Umbilical cord (tissue), 2 donors: ENCODE results near the gene AP2S1. TPM values are rescaled to one million over a fixed set of nuclear protein-coding genes. Genes with fewer than 3 reads are reported as not detected.
"Not testable (repeated sequence)": the region's sequence is repeated elsewhere in the genome, so short reads cannot be mapped to it uniquely, and the experiment has no call there.

Source experiments
- DNase-seq: peaks from one replicate; pipeline ENCODE4 v3.0.0-alpha.2; 2015; ENCODE audit warnings: low spot score
- total RNA-seq: library from RNA; depleted of rRNA; stranded (reverse); fragments of >200 nt; gene quantifications from one replicate; pipeline ENCODE4 v1.2.3, GENCODE V29; 2014; ENCODE audit warnings: low replicate concordance; ENCODE audit not compliant: insufficient read depth

AP2S1 gene
- total RNA-seq, 1 donor from 2014 or later: 159 TPM

DNA sequence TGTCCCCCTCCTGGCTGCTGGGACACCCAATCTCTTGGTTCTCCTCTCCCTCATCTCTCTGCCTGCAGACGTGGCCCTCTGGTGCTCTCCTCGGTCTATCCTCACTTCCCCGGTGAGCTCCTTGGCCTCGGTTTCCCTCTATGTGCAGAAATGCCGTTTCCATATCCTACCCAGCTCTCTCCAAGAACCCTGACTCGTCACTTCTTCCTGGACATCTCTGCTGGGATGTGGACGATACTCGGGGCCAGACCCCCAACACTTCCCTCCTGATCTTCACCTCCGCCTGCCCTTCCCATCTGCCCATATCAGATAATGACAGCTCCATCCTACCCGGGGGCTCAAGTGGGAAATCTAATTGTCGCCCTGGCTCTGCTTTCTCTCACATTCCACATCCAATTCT lies 7.9 kb downstream of the AP2S1 start:
- no peak for DNase-seq

DNA sequence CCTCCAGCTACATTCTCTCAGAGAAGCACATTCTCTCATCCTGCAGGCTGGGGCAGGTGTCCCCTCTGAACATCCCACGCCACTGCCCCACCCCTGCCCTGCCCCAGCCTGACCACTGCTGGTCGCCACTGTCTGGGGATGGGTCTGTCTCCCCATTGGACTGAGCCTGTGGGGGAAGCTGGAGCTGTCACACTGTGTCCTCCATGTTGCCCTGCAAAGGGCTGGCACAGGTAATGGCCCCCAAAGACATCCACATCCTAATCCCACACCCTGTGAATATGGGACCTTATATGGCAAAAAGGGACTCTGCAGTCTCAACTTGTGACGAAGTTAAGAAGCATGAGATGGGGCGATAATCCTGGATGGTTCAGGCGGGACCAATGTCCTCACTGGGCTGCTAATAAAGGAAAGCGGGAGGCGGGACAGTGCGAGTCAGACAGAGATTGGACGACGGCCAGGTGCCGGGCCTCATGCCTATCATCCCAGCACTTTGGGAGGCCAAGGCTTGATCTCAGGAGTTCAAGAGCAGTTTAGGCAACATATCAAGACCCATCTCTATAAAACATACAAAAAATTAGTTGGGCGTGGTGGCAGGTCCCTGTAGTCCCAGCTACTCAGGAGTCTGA lies 9.1 kb downstream of the AP2S1 start:
- peak; percentile 78 for DNase-seq

DNA sequence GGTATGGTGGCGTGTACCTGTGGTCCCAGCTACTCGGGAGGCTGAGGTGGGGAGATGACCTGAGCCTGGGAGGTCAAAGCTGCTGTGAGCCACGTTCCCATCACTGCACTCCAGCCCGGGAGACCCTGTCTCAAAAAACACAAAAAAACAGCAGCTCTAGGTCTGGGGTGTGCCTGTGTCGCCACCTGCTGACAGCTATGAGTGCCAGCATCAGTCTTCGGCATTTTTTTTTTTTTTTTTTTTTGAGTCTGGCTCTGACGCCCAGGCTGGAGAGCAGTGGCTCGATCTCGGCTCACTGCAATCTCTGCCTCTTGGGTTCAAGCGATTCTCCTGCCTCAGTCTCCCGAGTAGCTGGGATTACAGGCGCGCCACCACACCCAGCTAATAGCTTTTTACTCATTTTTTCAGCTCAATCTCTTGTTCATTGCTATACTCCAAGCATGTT lies 10.1 kb downstream of the AP2S1 start:
- peak; percentile 83 for DNase-seq

DNA sequence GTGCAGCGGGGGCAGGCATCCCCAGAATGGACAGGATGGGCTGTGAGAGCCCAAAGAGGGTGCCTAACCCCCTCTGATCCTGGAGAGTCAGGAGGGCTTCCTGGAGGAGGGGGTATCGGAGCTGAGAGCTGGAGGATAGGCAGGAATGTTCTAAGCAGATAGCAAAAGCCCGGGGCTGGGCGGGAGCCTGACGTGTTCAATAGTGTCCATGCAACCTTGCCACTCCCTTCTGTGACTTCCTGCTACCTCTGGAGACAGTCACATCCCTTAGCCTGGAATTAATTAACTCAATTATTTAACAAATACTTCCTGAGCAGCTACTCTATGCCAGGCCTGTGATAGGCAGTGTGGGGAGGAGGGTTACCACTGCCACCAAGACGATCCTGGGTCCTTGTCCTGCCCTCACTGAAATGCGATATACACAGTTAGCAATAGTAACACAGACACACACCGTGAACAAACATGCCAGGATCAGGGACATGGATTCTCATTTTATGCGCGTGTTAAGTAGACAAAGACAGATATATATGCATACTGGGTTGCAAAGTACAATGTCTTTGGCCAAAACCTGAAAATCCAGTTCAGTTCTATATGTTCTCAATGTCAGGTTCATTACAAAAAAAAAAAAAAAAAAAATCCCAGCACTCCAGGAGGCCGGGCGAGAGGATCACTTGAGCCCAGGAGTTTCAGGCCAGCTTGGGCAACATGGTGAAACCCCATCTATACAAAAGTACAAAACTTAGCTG lies 10.7 kb downstream of the AP2S1 start:
- DNase-seq: no peak

DNA sequence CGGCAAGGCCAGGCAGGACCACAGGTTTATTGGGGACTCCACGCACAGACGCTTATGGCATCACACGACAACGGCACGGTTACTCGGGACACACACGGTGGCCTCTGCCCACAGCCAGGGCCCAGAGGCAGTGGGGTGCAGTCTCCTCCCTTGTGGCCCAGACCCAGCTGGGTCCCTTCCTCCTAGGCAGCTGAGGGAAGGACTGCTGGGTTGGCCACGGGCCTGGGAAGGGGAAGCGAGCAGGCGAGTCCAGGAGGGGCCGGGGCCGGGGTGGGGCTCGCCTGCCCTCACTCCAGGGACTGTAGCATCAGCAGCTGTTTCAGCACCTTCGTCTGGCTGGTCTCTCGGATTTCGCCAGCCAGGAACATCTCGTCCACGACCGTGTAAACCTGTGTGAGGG lies 12.5 kb downstream of the AP2S1 start:
- no peak for DNase-seq

DNA sequence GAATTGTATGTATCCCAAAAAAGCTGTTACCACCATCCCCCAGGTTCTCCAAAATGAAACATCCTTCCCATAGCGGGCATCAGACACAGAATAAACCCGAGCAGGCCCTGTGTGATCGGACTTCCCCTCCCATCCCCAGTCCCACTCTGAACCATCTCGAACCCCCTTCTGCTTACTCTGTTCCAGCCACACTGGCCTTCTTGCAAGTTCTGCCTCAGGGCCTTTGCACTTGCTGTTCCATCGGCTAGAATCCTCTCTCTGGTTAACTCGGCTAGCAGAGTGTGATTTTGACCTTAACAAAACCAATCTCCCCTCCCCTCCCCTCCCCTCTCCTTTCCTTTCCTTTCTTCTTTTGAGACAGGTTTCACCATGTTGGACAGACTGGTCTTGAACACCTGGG lies 15.7 kb downstream of the AP2S1 start:
- no peak for DNase-seq

DNA sequence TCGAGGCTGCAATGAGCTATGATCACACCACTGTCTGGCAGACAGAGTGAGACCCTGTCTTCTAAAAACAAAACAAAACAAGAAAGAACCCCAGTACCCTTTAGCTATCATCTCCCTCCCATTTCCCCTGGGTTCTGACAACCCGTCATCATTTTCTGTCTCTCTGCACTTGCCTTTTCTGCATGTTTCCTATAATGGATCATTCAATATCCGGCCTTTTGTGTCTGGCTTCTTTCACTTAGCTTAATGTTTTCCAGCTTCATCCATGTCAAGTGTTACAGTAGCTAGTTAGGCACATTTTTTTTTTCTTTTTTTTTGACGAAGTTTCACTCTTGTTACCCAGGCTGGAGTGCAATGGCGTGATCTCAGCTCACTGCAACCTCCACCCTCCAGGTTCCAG lies 16.5 kb downstream of the AP2S1 start:
- no peak for DNase-seq

DNA sequence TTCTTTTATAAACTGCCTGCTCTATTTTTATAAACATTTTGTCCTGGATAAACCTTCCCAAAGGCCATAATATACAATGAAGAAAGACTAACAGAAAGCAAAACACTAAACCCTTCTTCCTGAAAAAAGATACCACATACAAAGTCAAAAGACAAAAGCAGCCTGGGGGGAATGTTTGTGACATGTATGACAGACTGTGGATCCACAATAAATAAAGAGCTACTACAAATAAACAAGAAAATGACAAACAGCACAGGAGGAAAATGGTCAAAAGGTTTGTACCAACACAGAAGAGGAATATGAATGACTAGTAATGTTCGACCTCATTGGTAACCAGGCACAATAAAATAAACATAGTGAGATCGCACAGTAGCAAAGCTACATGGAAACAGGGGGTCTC lies 19.8 kb downstream of the AP2S1 start:
- no peak for DNase-seq

DNA sequence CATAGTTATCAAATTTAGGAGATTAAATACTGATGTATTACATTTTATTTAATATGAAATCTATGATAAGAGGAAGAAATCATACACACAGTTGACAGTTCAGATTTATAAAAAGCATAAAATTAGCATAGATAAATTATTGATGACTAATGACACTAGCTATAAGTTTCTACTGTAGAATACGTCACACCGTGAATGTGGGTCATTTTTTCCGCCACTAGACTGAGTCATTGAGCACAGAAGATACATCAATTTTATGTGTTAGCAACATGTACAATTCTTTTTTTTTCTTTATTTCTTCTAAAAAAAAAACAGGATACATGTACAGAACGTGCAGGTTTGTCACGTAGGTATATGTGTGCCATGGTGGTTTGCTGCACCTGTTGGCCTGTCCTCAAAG lies 22.2 kb downstream of the AP2S1 start:
- no peak for DNase-seq

DNA sequence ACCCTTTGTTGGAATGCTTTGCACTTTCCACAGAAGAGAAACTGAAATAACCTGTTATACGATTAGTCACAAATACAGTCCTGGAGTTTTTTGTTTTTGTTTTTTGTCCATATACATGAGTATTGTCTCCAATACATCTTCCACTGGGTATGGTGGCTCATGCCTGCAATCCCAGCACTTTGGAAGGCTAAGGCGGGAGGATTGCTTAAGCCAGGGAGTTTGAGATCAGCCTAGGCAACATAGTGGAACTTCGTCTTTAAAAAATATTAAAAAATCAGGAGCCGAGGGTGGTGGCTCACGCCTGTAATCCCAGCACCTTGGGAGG lies 25.0 kb downstream of the AP2S1 start:
- DNase-seq: no peak

DNA sequence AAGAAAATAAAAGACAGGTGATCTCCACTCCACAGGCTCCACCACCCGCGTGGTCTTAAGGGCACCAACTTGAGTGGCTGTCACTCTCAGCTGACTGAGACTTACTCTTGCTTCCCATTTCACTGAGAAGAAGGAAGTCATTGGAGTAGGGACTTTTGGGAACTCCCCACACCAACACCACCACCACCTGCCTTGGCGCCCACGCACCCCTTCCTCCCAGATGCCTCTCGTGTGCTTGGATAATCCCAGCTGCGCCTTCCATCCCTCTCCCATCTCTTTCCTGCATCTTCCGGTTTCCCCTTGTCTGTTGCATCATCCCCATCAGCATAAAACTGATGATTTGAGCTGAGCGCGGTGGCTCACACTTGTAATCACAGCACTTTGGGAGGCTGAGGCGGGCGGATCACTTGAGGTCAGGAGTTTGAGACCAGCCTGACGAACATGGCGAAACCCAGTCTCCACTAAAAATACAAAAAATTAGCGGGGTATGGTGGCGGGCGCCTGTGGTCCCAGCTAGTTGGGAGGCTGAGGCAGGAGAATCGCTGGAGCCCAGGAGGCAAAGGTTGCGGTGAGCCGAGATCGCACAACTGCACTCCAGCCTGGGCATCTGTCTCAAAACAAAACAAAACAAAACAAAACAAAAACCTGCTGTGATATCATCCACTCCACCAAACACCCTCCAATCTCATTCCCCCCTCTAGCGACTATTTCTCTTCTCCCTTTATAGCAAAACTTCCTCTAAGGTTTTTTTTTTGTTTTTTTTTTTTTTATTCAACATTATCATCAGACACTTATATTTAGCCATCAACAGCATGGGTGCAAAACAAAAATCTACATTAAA lies 25.5 kb downstream of the AP2S1 start:
- DNase-seq: no peak

DNA sequence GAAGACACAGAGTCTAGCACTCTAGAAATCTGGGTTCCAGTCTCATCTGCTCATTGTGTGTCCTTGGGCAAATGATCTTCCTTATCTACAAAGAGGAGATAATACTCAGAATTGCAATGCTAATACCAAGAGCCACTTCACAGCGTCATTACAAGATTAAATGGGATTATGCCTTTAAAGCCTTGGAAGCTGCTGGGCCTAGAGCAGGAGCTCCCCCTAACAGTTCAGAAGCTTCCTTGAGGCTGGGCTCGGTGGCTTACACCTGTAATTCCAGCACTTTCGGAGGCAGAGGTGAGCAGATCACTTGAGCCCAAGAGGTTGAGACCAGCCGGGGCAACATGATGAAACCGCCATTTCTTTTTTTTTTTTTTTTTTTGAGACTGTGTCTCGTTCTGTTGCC lies 27.6 kb downstream of the AP2S1 start:
- no peak for DNase-seq

DNA sequence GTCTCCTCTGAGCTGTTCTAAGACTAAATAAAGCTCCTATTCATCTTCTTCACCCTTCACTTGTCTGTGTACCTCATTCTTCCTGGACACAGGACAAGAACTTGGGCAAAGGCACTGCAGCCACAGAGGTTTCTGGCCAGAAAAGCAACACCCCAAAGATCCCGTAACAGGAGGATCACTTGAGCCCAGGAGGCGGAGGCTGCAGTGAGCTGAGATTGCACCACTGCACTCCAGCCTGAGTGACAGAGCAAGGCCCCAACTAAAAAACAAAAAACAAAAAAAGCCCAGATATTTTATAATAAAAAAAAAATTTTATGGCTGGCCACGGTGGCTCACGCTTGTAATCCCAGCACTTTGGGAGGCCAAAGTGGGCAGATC lies 28.2 kb downstream of the AP2S1 start:
- DNase-seq: not testable (repeated sequence)

DNA sequence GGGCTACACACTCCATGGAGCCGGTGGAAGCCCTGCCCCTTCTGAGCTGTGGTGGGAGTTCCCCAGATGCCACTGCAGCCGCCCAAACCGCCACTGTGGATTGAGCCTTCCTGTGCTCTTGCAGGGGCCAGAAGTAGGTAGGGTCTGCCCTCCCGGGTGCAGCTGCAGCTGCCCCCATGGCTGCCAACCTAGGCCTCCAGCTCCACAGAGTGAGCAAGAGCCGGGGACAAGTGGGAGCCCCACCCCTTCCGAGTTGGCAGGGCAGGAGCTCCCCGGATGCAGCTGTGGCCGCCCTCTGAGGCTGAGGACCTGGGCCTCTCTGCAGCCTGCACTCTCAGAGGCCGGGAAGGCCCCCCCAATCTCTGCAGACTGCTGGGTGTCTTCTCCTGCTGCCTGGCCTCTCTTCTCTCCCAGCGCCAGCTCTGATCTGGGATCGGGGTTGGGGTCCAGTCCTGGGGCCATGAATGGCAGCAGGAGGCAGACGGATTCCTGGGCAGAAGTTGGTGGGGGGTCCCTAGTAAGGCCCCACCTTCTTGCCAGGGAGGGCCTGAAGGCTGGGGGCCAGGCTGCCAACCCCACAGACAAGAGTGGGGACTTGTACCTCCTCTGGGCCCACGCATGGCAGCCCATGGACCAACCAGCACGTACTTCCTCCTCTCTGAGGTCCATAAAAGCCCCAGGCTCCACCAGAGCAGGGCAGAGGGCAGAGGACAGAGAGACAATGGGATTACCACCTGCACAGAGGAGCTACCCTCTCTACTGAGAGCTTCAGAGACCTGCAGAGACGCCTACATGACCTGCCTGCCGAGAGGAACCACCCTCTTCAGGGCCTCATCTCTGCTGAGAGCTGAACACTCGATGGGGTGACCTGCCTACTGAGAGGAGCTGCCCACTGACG lies 28.9 kb downstream of the AP2S1 start:
- DNase-seq: peak; percentile 59

DNA sequence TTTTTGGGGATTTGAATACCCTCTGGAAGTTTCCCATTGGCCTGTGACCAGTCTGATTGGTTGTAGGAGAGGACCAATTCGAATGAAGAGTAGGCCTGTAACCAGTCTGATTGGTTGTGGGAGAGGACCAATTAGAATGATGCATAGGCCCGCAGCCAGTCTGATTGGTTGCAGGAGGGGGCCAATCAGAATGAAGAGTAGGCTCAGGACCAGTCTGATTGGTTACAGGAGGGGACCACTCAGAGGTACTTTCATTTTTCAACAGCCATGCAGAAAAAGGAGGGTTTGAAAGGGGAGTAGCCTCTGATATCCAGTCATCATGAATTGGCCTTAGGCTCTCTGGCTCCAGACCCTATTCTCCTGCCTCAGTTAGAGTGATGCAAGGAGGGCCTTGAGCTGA lies 31.8 kb downstream of the AP2S1 start:
- no peak for DNase-seq

DNA sequence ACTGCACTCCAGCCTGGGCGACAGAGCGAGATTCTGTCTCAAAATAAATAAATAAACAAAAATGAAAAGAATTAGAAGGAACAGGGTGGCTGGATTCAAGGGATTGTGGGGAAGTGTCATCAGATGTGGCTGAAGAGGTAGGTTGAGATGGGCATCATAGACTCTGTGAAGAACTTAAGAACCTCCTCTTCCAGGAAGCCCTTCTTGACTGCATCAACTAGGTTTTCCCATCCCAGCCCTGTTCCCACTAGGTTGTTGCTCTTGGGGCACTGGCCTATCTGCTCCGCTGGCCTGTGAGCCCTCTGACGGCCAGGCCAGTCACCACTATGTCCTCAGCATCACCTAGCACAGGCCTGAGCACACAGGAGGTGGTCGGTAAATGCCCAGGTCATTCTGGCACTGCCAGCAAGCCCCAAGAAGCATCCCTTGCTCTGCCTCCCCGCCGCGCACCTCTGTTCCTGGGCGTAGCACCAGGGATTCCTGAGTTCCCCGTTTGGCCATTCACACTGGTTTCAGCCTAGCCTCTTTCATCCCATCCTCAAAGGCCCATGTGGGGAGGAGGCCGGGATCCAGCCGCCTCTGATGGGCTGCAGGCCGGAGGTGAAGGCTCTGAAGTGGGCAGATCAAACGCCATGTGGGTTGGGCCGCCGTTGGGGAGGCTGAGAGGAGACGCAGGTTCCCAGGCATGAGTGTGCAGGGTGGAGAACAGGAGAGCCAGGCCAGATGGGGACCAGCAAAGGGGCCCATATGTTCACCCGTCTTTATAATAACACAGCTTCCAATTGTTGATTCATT lies 34.6 kb downstream of the AP2S1 start:
- no peak for DNase-seq

DNA sequence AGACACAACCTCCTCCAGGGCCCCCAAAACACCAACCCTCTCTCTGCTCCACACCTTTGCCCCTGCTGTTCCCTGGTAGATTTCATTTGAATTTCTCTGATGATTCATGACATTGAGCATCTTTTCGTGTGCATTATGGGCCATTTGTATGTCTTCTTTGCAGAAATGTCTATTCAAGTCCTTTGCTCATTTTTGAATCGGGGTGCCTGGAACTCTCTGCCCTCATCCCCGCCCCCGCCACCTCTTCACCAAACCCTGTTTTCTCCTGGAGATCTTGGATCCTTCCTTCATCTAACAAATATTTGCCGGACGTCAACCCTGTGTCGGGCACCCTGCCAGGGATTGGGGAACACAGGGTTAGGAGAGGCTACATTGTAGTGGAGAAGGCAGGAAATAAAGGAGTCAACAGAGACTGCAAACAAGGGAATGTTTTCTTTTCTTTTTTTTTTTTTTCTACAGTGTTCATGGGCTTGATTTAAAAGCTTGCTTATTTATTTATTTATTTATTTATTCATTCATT lies 36.7 kb downstream of the AP2S1 start:
- DNase-seq: peak; percentile 43

DNA sequence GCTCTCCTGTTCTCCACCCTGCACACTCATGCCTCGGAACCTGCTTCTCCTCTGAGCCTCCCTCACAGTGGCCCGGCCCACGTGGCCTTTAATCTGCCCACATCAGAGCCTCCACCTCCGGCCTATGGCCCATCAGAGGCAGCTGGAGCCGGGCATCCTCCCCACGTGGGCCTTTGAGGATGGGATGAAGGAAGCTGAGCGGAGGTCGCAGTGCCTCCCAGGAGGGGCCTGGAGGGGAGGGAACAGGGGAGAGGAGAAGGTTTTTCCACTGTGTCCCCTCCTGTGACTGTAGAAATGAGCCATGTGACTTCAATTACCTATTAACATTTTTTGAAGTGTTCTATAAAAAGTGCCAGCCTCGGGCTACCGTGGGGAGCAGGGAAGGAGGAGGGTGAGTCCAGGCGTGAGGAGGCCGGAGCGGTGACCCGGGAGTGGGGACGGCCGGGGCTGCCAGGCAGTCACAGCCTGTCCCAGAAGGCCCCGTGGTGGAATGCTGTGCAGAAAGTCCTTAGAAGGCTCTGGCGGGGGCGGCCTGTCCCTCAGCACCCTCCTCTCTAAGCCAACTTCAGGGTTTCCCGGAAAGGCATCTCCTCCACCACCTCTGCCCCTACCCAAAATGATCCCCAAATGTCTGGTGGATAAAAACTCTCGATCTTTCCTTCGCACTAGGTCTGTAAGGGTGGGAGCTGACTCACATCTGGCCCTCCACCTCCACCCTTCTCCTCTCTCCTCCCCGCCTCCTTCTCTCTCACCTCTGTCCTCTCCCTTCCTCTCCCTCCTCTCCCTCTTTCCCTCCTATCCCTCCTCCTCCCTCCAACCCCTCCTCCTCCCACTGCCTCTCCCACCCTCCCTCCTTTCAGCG lies 37.4 kb downstream of the AP2S1 start:
- no peak for DNase-seq

DNA sequence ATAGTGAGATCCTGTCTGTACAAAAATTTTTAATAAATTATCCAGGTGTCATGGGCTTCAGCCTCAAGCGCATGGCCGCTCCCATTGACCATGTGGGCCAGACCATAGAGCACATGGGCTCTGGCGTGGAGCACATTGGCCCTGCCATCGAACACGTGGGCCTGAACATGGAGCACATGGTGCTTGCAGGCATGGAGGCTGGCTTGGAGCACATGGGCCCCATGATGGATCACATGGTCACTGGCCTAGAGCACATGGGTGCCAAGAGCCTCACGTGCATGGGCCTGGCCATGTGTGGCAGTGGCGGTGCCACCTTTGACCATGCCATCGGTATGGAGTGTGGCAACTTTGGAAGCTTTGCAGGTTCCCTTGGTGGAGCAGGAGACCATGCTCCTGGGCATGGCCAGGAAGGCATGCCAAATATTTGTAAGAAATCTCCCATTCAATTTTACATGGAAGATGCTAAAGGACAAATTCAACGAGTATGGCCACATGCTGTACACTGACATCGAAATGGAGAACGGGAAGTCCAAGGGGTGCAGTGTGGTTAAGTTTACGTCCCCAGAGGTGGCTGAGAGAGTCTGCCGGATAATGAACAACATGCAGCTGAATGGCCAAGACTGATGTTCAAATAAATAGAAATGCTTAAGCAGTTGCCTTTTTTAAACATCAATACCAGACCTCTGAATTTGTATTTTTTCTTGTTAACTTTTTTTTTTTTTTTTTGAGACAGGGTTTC lies 40.9 kb downstream of the AP2S1 start:
- no peak for DNase-seq
